A673 (cell line): ENCODE results near the gene VTI1A. TPM values are rescaled to one million over a fixed set of nuclear protein-coding genes. Genes with fewer than 3 reads are reported as not detected.

Experiments used
- BruUV-seq: library from RNA; stranded (reverse); fragments of 400-500 nt; replicated peaks from 2 replicates; lab custom pipeline; 2021; lab: Mats Ljungman, UMichigan
- CTCF ChIA-PET: fragments of 300-600 bp; sonication (Branson Sonifier 250); formaldehyde crosslinking; loops from one replicate; lab custom pipeline; 2022; ENCODE audit warnings: antibody characterized with exemption; lab: Charles Lee
- POLR2A ChIA-PET: fragments of 300-600 bp; sonication (Branson Sonifier 250); formaldehyde crosslinking; loops from one replicate; lab custom pipeline; 2022; ENCODE audit warnings: antibody characterized with exemption; ENCODE audit not compliant: low non-redundant PET; lab: Charles Lee
- DNase-seq: peaks from one replicate; pipeline ENCODE4 v3.0.0-alpha.2; 2015; ENCODE audit warnings: low spot score
- H3K27ac ChIP-seq: fragments of 200-600 bp; sonication (generic); 2 replicates; pipeline ENCODE4 v1.5.1; 2016; ENCODE audit warnings: mixed run types, low read depth, mild to moderate bottlenecking, mixed read lengths, antibody characterized with exemption, low read length; ENCODE audit not compliant: poor library complexity, severe bottlenecking
- H3K27me3 ChIP-seq: fragments of 200-600 bp; sonication (generic); replicated peaks from 2 replicates; pipeline ENCODE4 v1.6.1; 2017; ENCODE audit warnings: mixed run types, low read depth, mild to moderate bottlenecking, mixed read lengths, antibody characterized with exemption, low read length; ENCODE audit not compliant: insufficient read depth, poor library complexity
- H3K36me3 ChIP-seq: fragments of 200-600 bp; sonication (generic); 2 replicates; pipeline ENCODE4 v1.6.1; 2016; ENCODE audit warnings: mixed run types, mild to moderate bottlenecking, mixed read lengths, antibody characterized with exemption, low read length; ENCODE audit not compliant: insufficient read depth, poor library complexity, severe bottlenecking
- H3K4me1 ChIP-seq: fragments of 200-600 bp; sonication (generic); 2 replicates; pipeline ENCODE4 v1.6.1; 2017; ENCODE audit warnings: mixed run types, mild to moderate bottlenecking, mixed read lengths, antibody characterized with exemption, low read length; ENCODE audit not compliant: insufficient read depth, poor library complexity, severe bottlenecking
- H3K4me3 ChIP-seq: fragments of 200-600 bp; sonication (generic); 2 replicates; pipeline ENCODE4 v1.5.1; 2016; ENCODE audit warnings: low read depth, mixed run types, mild to moderate bottlenecking, mixed read lengths, low read length; ENCODE audit not compliant: poor library complexity, severe bottlenecking
- H3K9me3 ChIP-seq: fragments of 200-600 bp; sonication (generic); 2 replicates; pipeline ENCODE4 v1.6.1; 2016; ENCODE audit warnings: mixed run types, low read depth, mild to moderate bottlenecking, mixed read lengths, antibody characterized with exemption, low read length; ENCODE audit not compliant: poor library complexity, severe bottlenecking
- CTCF ChIP-seq: fragments of 300-800, 200-600 bp; sonication (generic); conservative IDR thresholded peaks from 2 replicates; pipeline ENCODE4 v1.5.1; 2017; ENCODE audit warnings: low read depth, mild to moderate bottlenecking, antibody characterized with exemption, low read length, moderate library complexity, mixed read lengths
- EZH2 ChIP-seq: fragments of 200-600 bp; sonication (generic); IDR thresholded peaks from 2 replicates; pipeline ENCODE4 v1.6.1; 2017; ENCODE audit warnings: borderline replicate concordance, low read depth, mild to moderate bottlenecking, mixed read lengths, antibody characterized with exemption, low read length; ENCODE audit not compliant: poor library complexity, severe bottlenecking
- intact Hi-C: fragments of 100-400 bp; cut with micrococcal nuclease; formaldehyde crosslinking; loops from one replicate; pipeline ENCODE4 v1.10.0; 2022; ENCODE audit not compliant: unreplicated experiment
- total RNA-seq: library from RNA; stranded (reverse); gene quantifications from 2 replicates; pipeline ENCODE4 v1.2.3, GENCODE V29; 2021

The VTI1A gene
- total RNA-seq, 1 experiment from 2014 or later, result 38.7 TPM

- intact Hi-C loops, result no loop called here
- no TSS peak for BruUV-seq
- no peak for TF ChIP-seq CTCF
- TF ChIP-seq EZH2, result no peak
- Histone ChIP-seq H3K9me3 (no peaks in the 10 kb centered on the region), H3K27me3 (no peaks in the 10 kb centered on the region), H3K36me3 (no peaks in the 10 kb centered on the region), H3K4me1 (no peaks in the 10 kb centered on the region), H3K27ac (no peak overlapping the region), H3K4me3 (no peak overlapping the region)
- POLR2A ChIA-PET, result no interaction called here
- no peak for DNase-seq
- CTCF ChIA-PET, result no interaction called here
Observed at GRCh38 chr10:112454910-112455779, 8.1 kb downstream of the VTI1A start.

GRCh38 chr10:112456533-112456932, 9.5 kb downstream of the VTI1A start:
- no peak overlapping the region for H3K4me3 ChIP-seq
- ChIA-PET CTCF (no interaction called here), POLR2A (no interaction called here)
- TF ChIP-seq EZH2 (no peak), CTCF (no peak)
- peaks cover 4% of the 10 kb centered on the region for H3K36me3 ChIP-seq
- no TSS peak for BruUV-seq
- no peak for DNase-seq
- H3K27ac ChIP-seq, result no peak overlapping the region
- intact Hi-C loops, result no loop called here
- no peaks in the 10 kb centered on the region for H3K27me3 ChIP-seq
- no peaks in the 10 kb centered on the region for H3K4me1 ChIP-seq
- H3K9me3 ChIP-seq, result no peaks in the 10 kb centered on the region

GRCh38 chr10:112460366-112460765, 13.4 kb downstream of the VTI1A start:
- no TSS peak for BruUV-seq
- POLR2A ChIA-PET, result interaction anchor here (0.6 kb wide), 1 partner anchor 981 kb away, joined by 13 read pairs; no protein-coding TSS in a partner anchor
- DNase-seq, result no peak

More at GRCh38 chr10:112460366-112460765, 13.4 kb downstream of the VTI1A start:
- intact Hi-C loops, result no loop called here
- no peak overlapping the region for H3K4me3 ChIP-seq
- H3K36me3 ChIP-seq, result peaks cover 14% of the 10 kb centered on the region
- H3K4me1 ChIP-seq, result no peaks in the 10 kb centered on the region
- peak overlapping the region; percentile 81 for H3K27ac ChIP-seq
- CTCF ChIA-PET, result interaction anchor here (1.2 kb wide), 1 partner anchor 12 kb away, joined by 3 read pairs; no protein-coding TSS in a partner anchor
- no peaks in the 10 kb centered on the region for H3K27me3 ChIP-seq
- no peak for TF ChIP-seq EZH2
- TF ChIP-seq CTCF, result no peak
- no peaks in the 10 kb centered on the region for H3K9me3 ChIP-seq
